HG03460 (cell line): ENCODE data around the gene TSPAN19.

Source experiments
- ATAC-seq: cut with Tn5 transposase; IDR thresholded peaks from one replicate; pipeline ENCODE4 v1.9.1; 2021; ENCODE audit not compliant: unreplicated experiment

Gene TSPAN19

DNA sequence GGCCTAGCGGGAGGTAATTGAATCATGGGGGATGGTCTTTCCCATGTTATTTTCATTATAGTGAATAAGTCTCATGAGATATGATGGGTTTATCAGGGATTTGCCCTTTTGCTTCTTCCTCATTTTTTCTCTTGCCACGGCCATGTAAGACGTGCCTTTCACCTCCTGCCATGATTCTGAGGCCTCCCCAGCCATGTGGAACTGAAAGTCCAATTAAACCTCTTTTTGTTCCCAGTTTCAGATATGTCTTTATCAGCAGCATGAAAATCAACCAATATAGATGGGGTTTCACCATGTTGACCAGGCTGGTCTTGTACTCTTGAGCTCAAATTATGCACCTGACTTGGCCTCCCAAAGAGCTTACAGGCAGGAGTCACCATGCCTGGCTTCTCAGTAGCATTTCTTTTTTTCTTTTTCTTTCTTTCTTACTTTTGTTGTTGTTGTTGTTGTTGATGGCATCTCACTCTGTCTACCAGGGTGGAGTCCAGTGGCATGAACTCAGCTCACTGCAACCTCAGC, 33.2 kb downstream of the TSPAN19 start:
- ATAC-seq, result no peak

GRCh38 chr12:85000729-85001128, 35.3 kb downstream of the TSPAN19 start:
- no peak for ATAC-seq

DNA sequence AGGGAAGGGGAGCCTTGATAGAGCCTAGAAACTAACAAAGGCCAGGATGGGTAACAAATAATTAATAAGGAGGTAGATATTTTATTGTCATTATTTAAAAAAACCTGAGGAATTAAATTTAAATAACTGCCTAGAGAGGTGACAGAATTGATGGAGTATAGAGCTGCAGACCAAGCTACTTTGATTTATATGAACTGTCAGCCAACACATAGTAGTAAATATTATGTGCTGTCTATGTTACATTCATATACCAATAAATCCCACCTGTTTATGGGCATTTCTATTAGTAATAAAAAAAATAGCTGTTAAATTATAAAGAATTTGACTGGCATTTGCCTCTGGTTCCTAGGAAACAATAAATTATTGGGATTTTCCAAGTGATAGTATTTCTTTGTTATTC, 37.7 kb downstream of the TSPAN19 start:
- ATAC-seq, result no peak

- no peak for ATAC-seq
These were observed 39.3 kb downstream of the TSPAN19 start for GRCh38 chr12:84996759-84997158.

GRCh38 chr12:84995641-84996040, 40.4 kb downstream of the TSPAN19 start:
- no peak for ATAC-seq

GRCh38 chr12:84994426-84994825, 41.7 kb downstream of the TSPAN19 start:
- no peak for ATAC-seq

DNA sequence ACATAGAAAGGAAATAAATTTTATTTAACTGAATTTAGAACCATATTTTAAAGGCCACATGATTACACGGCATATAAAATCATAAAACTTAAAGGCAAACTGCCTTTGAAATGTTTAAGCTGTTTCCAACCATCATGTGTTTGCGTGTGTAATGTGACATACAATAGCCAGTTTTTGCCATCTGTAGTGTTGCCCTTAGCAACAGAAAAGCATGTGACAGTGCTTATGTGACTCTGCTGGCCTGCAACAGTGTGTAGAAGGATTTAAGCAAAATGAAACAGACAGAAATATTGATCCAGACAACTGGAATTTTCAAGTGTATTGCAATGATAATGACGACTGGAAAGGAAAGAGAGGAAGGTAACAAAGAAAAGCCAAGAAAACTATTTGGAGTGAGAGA, 49.5 kb downstream of the TSPAN19 start:
- no peak for ATAC-seq

DNA sequence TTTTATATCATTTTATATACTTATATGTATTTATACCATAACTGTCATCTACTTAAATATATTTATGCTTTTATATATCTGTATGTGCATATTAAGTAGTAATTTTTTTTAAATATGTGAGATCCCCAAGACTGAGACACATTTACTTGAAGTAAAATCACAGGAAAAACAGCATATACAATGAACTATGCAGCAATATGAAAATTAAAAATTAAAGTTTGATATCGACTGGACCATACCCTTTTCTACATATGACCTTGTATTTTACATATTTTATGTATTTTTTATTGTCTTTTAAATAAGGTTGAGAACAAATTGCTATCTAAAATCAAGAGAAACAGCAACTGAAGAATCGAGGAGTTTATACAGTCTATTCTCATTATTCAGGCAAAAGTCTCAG, 50.0 kb downstream of the TSPAN19 start:
- no peak for ATAC-seq

GRCh38 chr12:84983289-84983688, 52.8 kb downstream of the TSPAN19 start:
- no peak for ATAC-seq

DNA sequence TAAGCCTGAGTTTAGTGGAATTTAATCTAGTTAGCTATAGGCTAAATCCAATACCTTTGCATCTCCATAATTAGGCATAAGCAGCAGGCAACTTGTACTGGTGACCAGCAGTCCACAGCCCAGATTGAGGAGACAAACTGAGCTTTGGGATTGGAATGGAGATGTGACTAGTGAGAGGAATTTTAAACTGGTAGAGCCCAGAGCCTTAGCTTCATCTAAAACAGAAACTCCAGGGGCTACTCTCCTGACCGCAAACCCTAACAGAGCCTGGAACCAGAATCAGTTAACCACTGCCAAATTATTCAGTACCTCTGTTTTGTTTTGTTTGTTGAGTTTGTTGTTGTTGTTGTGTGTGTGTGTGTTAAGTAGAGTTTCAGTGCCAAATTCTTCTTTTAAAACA, 53.2 kb downstream of the TSPAN19 start:
- ATAC-seq, result no peak

DNA sequence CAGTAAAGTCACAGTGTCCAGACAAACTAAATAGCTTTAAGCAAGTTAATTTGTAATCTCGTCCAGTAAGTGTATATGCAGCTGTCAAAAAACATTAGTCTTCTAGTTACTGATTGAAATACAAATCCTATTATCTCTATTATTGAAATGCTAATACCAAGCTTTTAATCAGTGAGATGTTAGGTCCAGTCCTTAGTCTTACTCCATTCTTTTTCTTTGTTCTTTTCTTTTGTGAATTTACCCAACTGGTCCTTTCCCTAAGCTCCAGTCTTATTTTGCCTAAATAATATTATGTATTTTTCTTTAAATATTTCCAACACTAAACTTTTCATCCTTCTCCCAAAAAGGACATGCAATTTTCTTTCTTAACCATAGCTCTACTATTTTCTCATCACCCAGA, 57.2 kb downstream of the TSPAN19 start:
- ATAC-seq, result no peak

DNA sequence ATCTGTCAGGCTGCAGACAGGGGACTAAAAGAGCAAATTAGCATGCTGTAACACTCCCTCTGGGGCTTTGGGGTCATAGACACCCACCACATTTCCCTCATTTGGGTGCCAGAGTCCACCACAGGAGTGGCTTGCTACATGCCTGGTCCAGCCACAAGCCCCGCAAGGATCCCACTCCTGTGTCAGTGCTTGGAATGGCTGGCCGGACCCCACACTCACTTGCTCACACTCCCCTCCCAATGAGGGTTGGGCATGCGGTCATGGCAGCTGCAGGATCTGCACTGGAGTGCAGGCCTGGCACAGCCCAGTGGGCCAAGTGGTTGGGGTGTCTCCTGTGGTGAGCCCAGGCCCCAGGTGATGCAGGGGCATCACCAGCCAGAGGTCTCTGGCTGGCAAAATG, 59.9 kb downstream of the TSPAN19 start:
- no peak for ATAC-seq

- no peak for ATAC-seq
These were observed 61.8 kb downstream of the TSPAN19 start for GRCh38 chr12:84974155-84974815.

DNA sequence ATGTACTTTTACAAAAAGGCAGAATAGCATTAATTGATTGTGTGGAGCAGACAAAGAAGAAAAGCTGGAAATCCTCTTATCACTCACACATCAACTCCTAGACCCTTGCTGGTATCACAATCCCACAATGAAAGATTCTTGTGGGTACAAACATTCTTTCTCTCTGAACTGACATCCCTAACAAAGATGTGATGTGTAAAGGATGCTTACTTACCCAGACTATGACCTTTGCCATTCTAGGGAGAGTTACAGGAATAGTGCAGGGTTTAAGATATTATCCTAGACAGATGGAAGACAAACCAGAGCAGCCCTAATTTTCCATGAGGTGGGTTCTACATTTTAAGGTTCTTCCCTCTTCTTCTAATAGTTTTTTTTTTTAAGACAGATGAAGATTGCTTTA, 63.1 kb downstream of the TSPAN19 start:
- no peak for ATAC-seq

- no peak for ATAC-seq
These were observed 66.9 kb downstream of the TSPAN19 start for GRCh38 chr12:84969226-84969625.
